B cell (primary cell): Measurements from ENCODE around the gene PACRGL.

Experiments
- EZH2 ChIP-seq: IDR thresholded peaks from 2 replicates; pipeline ENCODE4 v1.6.1; 2012; ENCODE audit warnings: borderline replicate concordance, low read depth, mild to moderate bottlenecking, moderate library complexity, low read length; ENCODE audit not compliant: insufficient read depth, poor library complexity, severe bottlenecking
- TF ChIP-seq, protein P1 (sequence below): fragments of 200-600 bp; IDR thresholded peaks from one replicate; pipeline ENCODE4 v1.8.0; 2022; ENCODE audit warnings: antibody characterized with exemption, mild to moderate bottlenecking

- TF ChIP-seq, protein P1, sequence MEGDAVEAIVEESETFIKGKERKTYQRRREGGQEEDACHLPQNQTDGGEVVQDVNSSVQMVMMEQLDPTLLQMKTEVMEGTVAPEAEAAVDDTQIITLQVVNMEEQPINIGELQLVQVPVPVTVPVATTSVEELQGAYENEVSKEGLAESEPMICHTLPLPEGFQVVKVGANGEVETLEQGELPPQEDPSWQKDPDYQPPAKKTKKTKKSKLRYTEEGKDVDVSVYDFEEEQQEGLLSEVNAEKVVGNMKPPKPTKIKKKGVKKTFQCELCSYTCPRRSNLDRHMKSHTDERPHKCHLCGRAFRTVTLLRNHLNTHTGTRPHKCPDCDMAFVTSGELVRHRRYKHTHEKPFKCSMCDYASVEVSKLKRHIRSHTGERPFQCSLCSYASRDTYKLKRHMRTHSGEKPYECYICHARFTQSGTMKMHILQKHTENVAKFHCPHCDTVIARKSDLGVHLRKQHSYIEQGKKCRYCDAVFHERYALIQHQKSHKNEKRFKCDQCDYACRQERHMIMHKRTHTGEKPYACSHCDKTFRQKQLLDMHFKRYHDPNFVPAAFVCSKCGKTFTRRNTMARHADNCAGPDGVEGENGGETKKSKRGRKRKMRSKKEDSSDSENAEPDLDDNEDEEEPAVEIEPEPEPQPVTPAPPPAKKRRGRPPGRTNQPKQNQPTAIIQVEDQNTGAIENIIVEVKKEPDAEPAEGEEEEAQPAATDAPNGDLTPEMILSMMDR, result no peak
- TF ChIP-seq EZH2, result no peak
These were observed 12.4 kb upstream of the PACRGL start for GRCh38 chr4:20687864-20688263.
